ENCODE data around the gene KLHL33.

KLHL33 gene, protein sequence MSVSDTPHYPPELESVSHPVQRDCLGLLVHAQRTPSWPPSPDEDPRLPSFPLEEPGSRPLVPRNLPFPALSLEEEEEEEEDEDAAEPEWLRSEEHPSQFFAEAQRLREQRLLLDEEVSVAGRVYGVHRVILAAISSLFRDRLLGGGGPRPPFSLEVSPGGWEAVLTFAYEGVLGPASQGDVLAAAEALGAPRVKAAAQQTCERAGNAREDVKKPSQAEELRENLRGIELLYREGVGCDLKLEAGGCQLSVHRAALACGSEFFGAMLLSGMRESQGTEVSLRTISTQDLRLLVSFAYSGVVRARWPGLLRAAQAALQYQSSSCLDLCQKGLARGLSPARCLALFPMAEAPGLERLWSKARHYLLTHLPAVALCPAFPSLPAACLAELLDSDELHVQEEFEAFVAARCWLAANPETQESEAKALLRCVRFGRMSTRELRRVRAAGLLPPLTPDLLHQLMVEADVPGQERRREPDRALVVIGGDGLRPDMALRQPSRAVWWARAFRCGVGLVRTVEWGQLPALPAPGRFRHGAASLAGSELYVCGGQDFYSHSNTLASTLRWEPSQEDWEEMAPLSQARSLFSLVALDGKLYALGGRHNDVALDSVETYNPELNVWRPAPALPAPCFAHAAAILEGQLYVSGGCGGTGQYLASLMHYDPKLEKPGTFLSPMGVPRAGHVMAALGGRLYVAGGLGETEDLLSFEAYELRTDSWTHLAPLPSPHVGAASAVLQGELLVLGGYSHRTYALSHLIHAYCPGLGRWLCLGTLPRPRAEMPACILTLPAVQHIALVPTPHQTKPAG

DNA sequence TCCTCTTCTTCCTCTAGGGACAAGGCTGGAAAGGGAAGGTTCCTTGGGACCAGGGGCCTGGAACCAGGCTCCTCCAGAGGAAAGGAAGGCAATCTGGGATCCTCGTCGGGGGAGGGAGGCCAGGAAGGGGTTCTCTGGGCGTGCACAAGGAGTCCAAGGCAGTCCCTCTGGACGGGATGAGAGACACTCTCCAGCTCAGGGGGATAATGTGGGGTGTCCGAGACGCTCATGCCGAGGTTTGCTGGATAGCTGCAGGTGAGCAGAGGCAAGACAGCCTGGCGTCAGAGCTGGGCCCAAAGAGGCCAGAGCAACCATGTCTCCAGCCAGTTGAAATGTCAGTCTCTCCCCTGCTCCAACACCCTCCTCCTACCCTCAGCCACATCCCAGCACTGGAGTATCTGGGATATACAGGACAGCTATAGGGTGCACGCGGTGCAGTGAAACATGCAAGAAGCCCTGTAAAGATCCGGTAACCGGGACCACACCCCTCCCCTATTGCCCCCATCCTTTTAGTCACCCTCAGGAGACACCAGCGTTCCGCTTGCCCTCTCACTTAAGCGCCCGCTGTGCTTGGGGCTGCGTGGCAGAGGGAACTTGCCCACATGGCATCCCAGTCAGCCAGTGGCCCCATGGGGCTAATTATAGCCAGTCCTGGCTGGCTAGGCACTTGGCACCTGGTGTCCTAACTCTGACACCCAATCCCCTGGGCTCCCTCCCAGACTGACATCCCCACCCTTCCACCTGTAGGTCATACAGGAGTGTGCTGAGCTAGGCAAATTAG is at the start of gene KLHL33:
KLHL33 (minus strand) TSS at position 585 of the 781 bp plus-strand sequence; CDS start at position 230, 355 bp downstream.
- no peaks in the 10 kb centered on the region for H4K20me1 ChIP-seq (ENCODE audit: low read depth, low read length)
- H3K27me3 ChIP-seq (ENCODE audit: low read length): no peaks in the 10 kb centered on the region
- H3K4me2 ChIP-seq (ENCODE audit: low read depth, low read length, poor library complexity, severe bottlenecking): no peak within 1 kb of the TSS
- no peaks in the 10 kb centered on the region for H3K9me2 ChIP-seq (replicated peaks; ENCODE audit: insufficient read depth, low read length)
- H3K27ac ChIP-seq (ENCODE audit: low read depth, low read length): no peak within 1 kb of the TSS
- TF ChIP-seq, protein P1, sequence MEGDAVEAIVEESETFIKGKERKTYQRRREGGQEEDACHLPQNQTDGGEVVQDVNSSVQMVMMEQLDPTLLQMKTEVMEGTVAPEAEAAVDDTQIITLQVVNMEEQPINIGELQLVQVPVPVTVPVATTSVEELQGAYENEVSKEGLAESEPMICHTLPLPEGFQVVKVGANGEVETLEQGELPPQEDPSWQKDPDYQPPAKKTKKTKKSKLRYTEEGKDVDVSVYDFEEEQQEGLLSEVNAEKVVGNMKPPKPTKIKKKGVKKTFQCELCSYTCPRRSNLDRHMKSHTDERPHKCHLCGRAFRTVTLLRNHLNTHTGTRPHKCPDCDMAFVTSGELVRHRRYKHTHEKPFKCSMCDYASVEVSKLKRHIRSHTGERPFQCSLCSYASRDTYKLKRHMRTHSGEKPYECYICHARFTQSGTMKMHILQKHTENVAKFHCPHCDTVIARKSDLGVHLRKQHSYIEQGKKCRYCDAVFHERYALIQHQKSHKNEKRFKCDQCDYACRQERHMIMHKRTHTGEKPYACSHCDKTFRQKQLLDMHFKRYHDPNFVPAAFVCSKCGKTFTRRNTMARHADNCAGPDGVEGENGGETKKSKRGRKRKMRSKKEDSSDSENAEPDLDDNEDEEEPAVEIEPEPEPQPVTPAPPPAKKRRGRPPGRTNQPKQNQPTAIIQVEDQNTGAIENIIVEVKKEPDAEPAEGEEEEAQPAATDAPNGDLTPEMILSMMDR (IDR thresholded peaks at IDR 0.05; ENCODE audit: insufficient read depth, low read length, poor library complexity, severe bottlenecking): no peak
- TF ChIP-seq EZH2phosphoT487 (conservative IDR thresholded peaks at IDR 0.05; ENCODE audit: low read length): no peak
- H3K36me3 ChIP-seq (ENCODE audit: low read length): no peaks in the 10 kb centered on the region
- H3F3A ChIP-seq (ENCODE audit: insufficient read depth): no peaks in the 10 kb centered on the region
- H3K9ac ChIP-seq (ENCODE audit: low read length): no peak within 1 kb of the TSS
- H2AFZ ChIP-seq (ENCODE audit: low read depth, low read length, severe bottlenecking): no peak within 1 kb of the TSS
- H3K9me3 ChIP-seq (ENCODE audit: insufficient read depth, low read length): no peaks in the 10 kb centered on the region
- no peak within 1 kb of the TSS for H3K4me3 ChIP-seq (ENCODE audit: insufficient read depth, low read length, poor library complexity, severe bottlenecking)
- no peaks in the 10 kb centered on the region for H3K79me2 ChIP-seq (ENCODE audit: insufficient read depth, low read length)

DNA sequence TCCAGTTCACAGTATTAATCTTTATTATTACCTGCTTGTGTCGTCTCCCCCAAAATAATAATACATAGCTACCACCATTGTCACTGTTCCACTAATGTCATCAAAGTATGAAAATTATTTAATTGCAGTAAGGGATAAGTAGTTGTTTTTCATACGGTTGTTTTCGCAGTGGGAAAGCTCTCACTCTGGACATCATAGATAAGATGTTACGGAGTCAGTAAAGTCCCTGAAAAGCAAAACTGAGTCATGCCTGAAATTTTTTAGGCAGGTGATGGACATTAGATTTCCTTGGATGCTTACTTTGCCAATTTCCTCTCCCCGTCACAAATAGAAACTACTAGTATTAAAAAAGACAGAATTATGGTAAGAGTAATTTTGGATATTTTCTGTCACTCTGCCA is 46.4 kb upstream of the KLHL33 start:
- TF ChIP-seq EZH2phosphoT487 (conservative IDR thresholded peaks at IDR 0.05; ENCODE audit: low read length): no peak
- TF ChIP-seq, protein P1 (IDR thresholded peaks at IDR 0.05; ENCODE audit: insufficient read depth, low read length, poor library complexity, severe bottlenecking): no peak
- Histone ChIP-seq H3K9ac (ENCODE audit: low read length) (no peak overlapping the region), H2AFZ (ENCODE audit: low read depth, low read length, severe bottlenecking) (no peak overlapping the region)

DNA sequence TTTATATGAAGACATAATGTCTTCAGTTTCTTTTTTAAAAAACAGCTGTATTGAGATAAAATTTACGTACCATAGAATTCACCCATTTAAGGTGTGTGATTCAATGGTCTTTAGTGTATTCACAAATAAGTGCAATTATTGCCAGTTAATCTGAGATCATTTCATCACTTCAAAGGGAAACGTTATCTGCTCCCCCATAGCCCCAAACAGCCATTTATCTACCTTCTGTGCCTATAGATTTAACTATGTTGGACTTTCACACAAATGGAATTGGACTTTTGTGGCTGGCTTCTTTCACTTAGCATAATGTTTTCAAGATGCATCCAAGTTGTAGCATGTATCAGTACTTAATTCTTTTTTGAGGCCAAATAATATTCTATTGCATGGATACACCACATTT is 42.9 kb upstream of the KLHL33 start:
- no peak overlapping the region for H3K4me2 ChIP-seq (ENCODE audit: low read depth, low read length, poor library complexity, severe bottlenecking)
- no peaks in the 10 kb centered on the region; the same call in 1 of the 2 replicates for H3F3A ChIP-seq (ENCODE audit: insufficient read depth)
- H2AFZ ChIP-seq (ENCODE audit: low read depth, low read length, severe bottlenecking): no peak overlapping the region
- peaks cover 23% of the 10 kb centered on the region; the same call in 1 of the 2 replicates for H3K36me3 ChIP-seq (ENCODE audit: low read length)
- H3K9me2 ChIP-seq (replicated peaks; ENCODE audit: insufficient read depth, low read length): no peaks in the 10 kb centered on the region
- no peak overlapping the region for H3K9ac ChIP-seq (ENCODE audit: low read length)
- no peak overlapping the region for H3K27ac ChIP-seq (ENCODE audit: low read depth, low read length)
- no peaks in the 10 kb centered on the region for H3K27me3 ChIP-seq (ENCODE audit: low read length)
- no peaks in the 10 kb centered on the region for H4K20me1 ChIP-seq (ENCODE audit: low read depth, low read length)
- no peaks in the 10 kb centered on the region for H3K79me2 ChIP-seq (ENCODE audit: insufficient read depth, low read length)
- TF ChIP-seq, protein P1 (IDR thresholded peaks at IDR 0.05; ENCODE audit: insufficient read depth, low read length, poor library complexity, severe bottlenecking): no peak
- TF ChIP-seq EZH2phosphoT487 (conservative IDR thresholded peaks at IDR 0.05; ENCODE audit: low read length): no peak
- H3K4me3 ChIP-seq (ENCODE audit: insufficient read depth, low read length, poor library complexity, severe bottlenecking): no peak overlapping the region
- H3K9me3 ChIP-seq (ENCODE audit: insufficient read depth, low read length): no peaks in the 10 kb centered on the region

More for the DNA sequence above, 46.4 kb upstream of the KLHL33 start:
- Histone ChIP-seq H3K36me3 (ENCODE audit: low read length) (peaks cover 13% of the 10 kb centered on the region; the same call in 1 of the 2 replicates), H3K9me2 (replicated peaks; ENCODE audit: insufficient read depth, low read length) (no peaks in the 10 kb centered on the region), H3K4me2 (ENCODE audit: low read depth, low read length, poor library complexity, severe bottlenecking) (no peak overlapping the region), H4K20me1 (ENCODE audit: low read depth, low read length) (no peaks in the 10 kb centered on the region), H3K27me3 (ENCODE audit: low read length) (no peaks in the 10 kb centered on the region), H3K79me2 (ENCODE audit: insufficient read depth, low read length) (no peaks in the 10 kb centered on the region), H3K27ac (ENCODE audit: low read depth, low read length) (no peak overlapping the region), H3K9me3 (ENCODE audit: insufficient read depth, low read length) (no peaks in the 10 kb centered on the region), H3F3A (ENCODE audit: insufficient read depth) (no peaks in the 10 kb centered on the region; the same call in 1 of the 2 replicates), H3K4me3 (ENCODE audit: insufficient read depth, low read length, poor library complexity, severe bottlenecking) (no peak overlapping the region)

Measured in SU-DHL-6 (cell line).